Measurements from ENCODE around the gene FTO.

DNA sequence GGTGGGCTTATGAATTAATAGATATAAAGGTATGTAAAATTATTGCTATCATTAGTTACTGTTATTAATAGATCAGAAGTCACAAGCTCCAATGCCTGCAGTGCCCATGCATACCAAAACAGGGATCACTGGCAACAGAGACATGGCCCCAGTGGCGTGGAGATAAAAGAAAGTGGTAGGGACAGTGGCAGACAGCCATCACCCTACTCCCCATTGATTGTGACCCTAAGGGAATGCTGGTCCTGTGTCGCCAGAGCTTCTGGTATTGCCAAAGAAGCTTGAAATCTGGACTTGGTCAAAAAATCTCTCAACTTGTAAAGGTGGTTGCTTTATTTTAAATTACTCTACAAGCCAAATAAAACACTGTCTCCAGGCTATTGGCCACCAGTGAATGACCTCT, 303.5 kb downstream of the FTO start:
- TF ChIP-seq, protein P1, sequence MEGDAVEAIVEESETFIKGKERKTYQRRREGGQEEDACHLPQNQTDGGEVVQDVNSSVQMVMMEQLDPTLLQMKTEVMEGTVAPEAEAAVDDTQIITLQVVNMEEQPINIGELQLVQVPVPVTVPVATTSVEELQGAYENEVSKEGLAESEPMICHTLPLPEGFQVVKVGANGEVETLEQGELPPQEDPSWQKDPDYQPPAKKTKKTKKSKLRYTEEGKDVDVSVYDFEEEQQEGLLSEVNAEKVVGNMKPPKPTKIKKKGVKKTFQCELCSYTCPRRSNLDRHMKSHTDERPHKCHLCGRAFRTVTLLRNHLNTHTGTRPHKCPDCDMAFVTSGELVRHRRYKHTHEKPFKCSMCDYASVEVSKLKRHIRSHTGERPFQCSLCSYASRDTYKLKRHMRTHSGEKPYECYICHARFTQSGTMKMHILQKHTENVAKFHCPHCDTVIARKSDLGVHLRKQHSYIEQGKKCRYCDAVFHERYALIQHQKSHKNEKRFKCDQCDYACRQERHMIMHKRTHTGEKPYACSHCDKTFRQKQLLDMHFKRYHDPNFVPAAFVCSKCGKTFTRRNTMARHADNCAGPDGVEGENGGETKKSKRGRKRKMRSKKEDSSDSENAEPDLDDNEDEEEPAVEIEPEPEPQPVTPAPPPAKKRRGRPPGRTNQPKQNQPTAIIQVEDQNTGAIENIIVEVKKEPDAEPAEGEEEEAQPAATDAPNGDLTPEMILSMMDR (IDR thresholded peaks at IDR 0.05; ENCODE audit: low read length): no peak
- TF ChIP-seq EZH2 (optimal IDR thresholded peaks at IDR 0.05; ENCODE audit: low read depth, low read length): no peak
